Hepatic stellate cell (primary cell): Measurements from ENCODE around the gene NT5DC4.

ENCODE experiments used
- DNase-seq: peaks from one replicate; pipeline ENCODE4 v3.0.0; 2011; ENCODE audit warnings: low spot score

Gene NT5DC4

GRCh38 chr2:112723547-112723940 lies 2.7 kb downstream of the NT5DC4 start:
- no peak for DNase-seq

GRCh38 chr2:112723995-112724394 lies 3.2 kb downstream of the NT5DC4 start:
- no peak for DNase-seq

- no peak for DNase-seq
Observed at GRCh38 chr2:112724591-112725525, 4.0 kb downstream of the NT5DC4 start.

- DNase-seq: no peak
Observed at GRCh38 chr2:112725545-112726457, 5.0 kb downstream of the NT5DC4 start.

- DNase-seq: peak; percentile 95
Observed at GRCh38 chr2:112726487-112727190, 5.8 kb downstream of the NT5DC4 start.

- DNase-seq: no peak
Observed at GRCh38 chr2:112727276-112728028, 6.6 kb downstream of the NT5DC4 start.

- no peak for DNase-seq
Observed at GRCh38 chr2:112728029-112728362, 7.2 kb downstream of the NT5DC4 start.

GRCh38 chr2:112728378-112729175 lies 7.8 kb downstream of the NT5DC4 start:
- no peak for DNase-seq

- no peak for DNase-seq
Observed at GRCh38 chr2:112730216-112730615, 9.4 kb downstream of the NT5DC4 start.

- no peak for DNase-seq
Observed at GRCh38 chr2:112730791-112731190, 10.0 kb downstream of the NT5DC4 start.

GRCh38 chr2:112731479-112731878 lies 10.7 kb downstream of the NT5DC4 start:
- DNase-seq: no peak

- no peak for DNase-seq
Observed at GRCh38 chr2:112733456-112733855, 12.6 kb downstream of the NT5DC4 start.

GRCh38 chr2:112733871-112734270 lies 13.1 kb downstream of the NT5DC4 start:
- DNase-seq: no peak

- no peak for DNase-seq
Observed at GRCh38 chr2:112737542-112738232, 16.9 kb downstream of the NT5DC4 start.

GRCh38 chr2:112740527-112740926 lies 19.7 kb downstream of the NT5DC4 start:
- DNase-seq: no peak

GRCh38 chr2:112749755-112750559 lies 29.1 kb downstream of the NT5DC4 start:
- DNase-seq: peak; percentile 63

- DNase-seq: peak; percentile 34
Observed at GRCh38 chr2:112750560-112750843, 29.7 kb downstream of the NT5DC4 start.

GRCh38 chr2:112751451-112752197 lies 30.8 kb downstream of the NT5DC4 start:
- DNase-seq: no peak

GRCh38 chr2:112752667-112753066 lies 31.8 kb downstream of the NT5DC4 start:
- DNase-seq: no peak
